ENCODE measurements around the gene RNU4-1.

DNA sequence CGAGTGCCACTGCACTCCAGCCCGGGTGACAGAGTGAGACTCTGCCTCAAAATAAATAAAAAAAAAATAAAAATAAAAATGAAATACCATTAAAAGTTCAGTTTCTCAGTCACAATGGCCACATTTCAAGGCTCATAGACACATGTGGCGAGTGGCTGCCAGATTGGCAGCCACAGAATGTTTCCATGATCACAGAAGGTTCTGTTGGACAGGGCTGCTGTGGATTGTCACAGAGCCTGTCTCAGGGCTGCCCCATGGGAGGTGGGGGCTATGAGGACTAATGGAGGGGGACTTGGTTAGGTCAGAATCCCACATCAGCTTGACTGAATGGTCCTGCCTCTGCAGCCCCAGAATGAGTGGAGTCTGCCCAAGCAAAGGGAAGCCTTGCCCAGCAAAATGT is 38.4 kb upstream of the RNU4-1 start:
- TF ChIP-seq ZNF23 (tag by site-specific recombination; IDR thresholded peaks at IDR 0.05; ENCODE audit: borderline replicate concordance) (no peak), ZFP37 (tag by site-specific recombination; IDR thresholded peaks at IDR 0.05) (no peak), ZNF202 (tag by site-specific recombination; IDR thresholded peaks at IDR 0.05; ENCODE audit: borderline replicate concordance) (no peak), ZNF24 (tag by site-specific recombination; IDR thresholded peaks at IDR 0.05) (no peak)
- TF ChIP-seq, protein P1, sequence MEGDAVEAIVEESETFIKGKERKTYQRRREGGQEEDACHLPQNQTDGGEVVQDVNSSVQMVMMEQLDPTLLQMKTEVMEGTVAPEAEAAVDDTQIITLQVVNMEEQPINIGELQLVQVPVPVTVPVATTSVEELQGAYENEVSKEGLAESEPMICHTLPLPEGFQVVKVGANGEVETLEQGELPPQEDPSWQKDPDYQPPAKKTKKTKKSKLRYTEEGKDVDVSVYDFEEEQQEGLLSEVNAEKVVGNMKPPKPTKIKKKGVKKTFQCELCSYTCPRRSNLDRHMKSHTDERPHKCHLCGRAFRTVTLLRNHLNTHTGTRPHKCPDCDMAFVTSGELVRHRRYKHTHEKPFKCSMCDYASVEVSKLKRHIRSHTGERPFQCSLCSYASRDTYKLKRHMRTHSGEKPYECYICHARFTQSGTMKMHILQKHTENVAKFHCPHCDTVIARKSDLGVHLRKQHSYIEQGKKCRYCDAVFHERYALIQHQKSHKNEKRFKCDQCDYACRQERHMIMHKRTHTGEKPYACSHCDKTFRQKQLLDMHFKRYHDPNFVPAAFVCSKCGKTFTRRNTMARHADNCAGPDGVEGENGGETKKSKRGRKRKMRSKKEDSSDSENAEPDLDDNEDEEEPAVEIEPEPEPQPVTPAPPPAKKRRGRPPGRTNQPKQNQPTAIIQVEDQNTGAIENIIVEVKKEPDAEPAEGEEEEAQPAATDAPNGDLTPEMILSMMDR (tag by site-specific recombination; IDR thresholded peaks at IDR 0.05), result no peak
- TF ChIP-seq, protein P2, sequence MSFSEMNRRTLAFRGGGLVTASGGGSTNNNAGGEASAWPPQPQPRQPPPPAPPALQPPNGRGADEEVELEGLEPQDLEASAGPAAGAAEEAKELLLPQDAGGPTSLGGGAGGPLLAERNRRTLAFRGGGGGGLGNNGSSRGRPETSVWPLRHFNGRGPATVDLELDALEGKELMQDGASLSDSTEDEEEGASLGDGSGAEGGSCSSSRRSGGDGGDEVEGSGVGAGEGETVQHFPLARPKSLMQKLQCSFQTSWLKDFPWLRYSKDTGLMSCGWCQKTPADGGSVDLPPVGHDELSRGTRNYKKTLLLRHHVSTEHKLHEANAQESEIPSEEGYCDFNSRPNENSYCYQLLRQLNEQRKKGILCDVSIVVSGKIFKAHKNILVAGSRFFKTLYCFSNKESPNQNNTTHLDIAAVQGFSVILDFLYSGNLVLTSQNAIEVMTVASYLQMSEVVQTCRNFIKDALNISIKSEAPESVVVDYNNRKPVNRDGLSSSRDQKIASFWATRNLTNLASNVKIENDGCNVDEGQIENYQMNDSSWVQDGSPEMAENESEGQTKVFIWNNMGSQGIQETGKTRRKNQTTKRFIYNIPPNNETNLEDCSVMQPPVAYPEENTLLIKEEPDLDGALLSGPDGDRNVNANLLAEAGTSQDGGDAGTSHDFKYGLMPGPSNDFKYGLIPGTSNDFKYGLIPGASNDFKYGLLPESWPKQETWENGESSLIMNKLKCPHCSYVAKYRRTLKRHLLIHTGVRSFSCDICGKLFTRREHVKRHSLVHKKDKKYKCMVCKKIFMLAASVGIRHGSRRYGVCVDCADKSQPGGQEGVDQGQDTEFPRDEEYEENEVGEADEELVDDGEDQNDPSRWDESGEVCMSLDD (tag by site-specific recombination; IDR thresholded peaks at IDR 0.05), result no peak
- TF ChIP-seq, protein P3, sequence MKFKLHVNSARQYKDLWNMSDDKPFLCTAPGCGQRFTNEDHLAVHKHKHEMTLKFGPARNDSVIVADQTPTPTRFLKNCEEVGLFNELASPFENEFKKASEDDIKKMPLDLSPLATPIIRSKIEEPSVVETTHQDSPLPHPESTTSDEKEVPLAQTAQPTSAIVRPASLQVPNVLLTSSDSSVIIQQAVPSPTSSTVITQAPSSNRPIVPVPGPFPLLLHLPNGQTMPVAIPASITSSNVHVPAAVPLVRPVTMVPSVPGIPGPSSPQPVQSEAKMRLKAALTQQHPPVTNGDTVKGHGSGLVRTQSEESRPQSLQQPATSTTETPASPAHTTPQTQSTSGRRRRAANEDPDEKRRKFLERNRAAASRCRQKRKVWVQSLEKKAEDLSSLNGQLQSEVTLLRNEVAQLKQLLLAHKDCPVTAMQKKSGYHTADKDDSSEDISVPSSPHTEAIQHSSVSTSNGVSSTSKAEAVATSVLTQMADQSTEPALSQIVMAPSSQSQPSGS (tag by site-specific recombination; IDR thresholded peaks at IDR 0.05; ENCODE audit: low read depth), result no peak
- TF ChIP-seq, protein P4, sequence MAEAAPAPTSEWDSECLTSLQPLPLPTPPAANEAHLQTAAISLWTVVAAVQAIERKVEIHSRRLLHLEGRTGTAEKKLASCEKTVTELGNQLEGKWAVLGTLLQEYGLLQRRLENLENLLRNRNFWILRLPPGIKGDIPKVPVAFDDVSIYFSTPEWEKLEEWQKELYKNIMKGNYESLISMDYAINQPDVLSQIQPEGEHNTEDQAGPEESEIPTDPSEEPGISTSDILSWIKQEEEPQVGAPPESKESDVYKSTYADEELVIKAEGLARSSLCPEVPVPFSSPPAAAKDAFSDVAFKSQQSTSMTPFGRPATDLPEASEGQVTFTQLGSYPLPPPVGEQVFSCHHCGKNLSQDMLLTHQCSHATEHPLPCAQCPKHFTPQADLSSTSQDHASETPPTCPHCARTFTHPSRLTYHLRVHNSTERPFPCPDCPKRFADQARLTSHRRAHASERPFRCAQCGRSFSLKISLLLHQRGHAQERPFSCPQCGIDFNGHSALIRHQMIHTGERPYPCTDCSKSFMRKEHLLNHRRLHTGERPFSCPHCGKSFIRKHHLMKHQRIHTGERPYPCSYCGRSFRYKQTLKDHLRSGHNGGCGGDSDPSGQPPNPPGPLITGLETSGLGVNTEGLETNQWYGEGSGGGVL (tag by site-specific recombination; IDR thresholded peaks at IDR 0.05), result no peak
- TF ChIP-seq, protein P5, sequence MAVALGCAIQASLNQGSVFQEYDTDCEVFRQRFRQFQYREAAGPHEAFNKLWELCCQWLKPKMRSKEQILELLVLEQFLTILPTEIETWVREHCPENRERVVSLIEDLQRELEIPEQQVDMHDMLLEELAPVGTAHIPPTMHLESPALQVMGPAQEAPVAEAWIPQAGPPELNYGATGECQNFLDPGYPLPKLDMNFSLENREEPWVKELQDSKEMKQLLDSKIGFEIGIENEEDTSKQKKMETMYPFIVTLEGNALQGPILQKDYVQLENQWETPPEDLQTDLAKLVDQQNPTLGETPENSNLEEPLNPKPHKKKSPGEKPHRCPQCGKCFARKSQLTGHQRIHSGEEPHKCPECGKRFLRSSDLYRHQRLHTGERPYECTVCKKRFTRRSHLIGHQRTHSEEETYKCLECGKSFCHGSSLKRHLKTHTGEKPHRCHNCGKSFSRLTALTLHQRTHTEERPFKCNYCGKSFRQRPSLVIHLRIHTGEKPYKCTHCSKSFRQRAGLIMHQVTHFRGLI (tag by site-specific recombination; IDR thresholded peaks at IDR 0.05), result no peak
